ENCODE results near the gene VCX3B.

GRCh38 chrX:8430444-8430843 lies 34.2 kb upstream of the VCX3B start:
- no peak for TF ChIP-seq RAD21 (IDR thresholded peaks at IDR 0.05 in 1 of 2, conservative IDR thresholded peaks at IDR 0.05 in 1 of 2; ENCODE audit: low read depth in 2 of 2, low read length in 2 of 2)
- TF ChIP-seq CHD1 (IDR thresholded peaks at IDR 0.05; ENCODE audit: low read depth, low read length): no peak
- TF ChIP-seq RFX5 (IDR thresholded peaks at IDR 0.05; ENCODE audit: borderline replicate concordance, low read depth, low read length): no peak
- TF ChIP-seq, protein P1, sequence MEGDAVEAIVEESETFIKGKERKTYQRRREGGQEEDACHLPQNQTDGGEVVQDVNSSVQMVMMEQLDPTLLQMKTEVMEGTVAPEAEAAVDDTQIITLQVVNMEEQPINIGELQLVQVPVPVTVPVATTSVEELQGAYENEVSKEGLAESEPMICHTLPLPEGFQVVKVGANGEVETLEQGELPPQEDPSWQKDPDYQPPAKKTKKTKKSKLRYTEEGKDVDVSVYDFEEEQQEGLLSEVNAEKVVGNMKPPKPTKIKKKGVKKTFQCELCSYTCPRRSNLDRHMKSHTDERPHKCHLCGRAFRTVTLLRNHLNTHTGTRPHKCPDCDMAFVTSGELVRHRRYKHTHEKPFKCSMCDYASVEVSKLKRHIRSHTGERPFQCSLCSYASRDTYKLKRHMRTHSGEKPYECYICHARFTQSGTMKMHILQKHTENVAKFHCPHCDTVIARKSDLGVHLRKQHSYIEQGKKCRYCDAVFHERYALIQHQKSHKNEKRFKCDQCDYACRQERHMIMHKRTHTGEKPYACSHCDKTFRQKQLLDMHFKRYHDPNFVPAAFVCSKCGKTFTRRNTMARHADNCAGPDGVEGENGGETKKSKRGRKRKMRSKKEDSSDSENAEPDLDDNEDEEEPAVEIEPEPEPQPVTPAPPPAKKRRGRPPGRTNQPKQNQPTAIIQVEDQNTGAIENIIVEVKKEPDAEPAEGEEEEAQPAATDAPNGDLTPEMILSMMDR (IDR thresholded peaks at IDR 0.05; ENCODE audit: control extremely low read depth in 1 of 3, insufficient read depth in 1 of 3, low read depth in 1 of 3, low read length in 3 of 3): no peak
- TF ChIP-seq SP4 (IDR thresholded peaks at IDR 0.05; ENCODE audit: low read length): no peak
